Measurements from ENCODE around the gene NRDE2. TPM values are rescaled to one million over a fixed set of nuclear protein-coding genes. Genes with fewer than 3 reads are reported as not detected.

The NRDE2 gene
- total RNA-seq, 1 donor from 2014 or later, result 10.5 TPM

DNA sequence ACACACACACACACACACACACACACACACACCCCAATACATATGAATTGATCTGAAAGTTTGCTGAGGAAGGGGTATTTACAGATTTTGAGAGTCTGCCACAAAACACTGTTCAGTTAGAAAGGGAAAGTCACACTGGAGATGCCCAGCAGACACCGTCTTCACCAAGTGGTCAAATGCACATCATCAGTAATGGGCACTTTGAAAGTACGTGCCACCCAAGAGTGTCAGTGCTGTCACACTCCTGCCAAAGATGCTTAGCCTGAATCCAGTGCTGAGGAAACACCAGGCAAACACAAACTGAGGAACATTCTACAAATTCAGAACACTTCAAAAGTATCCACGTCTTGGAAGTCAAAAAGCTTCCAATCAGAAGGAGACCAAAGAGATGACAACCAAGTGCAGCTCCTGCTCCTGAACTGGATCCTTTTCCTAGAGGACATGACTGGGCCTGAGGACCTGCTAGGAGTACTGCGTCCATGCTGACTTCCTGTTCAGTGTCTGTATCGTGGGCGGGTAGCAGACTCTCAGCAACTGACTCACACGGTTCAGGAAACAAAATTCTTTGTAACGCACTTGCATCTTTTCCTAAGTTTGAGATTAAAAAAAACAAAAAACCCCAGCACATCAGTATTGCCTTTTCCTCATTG is 56.8 kb downstream of the NRDE2 start:
- Histone ChIP-seq H3K27ac (replicated peaks) (peak overlapping the region; percentile 67), H3K4me1 (peaks cover 37% of the 10 kb centered on the region), H3K9me3 (replicated peaks) (no peaks in the 10 kb centered on the region), H3K36me3 (peaks cover 74% of the 10 kb centered on the region), H3K27me3 (ENCODE audit: low read depth) (no peaks in the 10 kb centered on the region), H3K4me3 (no peak overlapping the region)
- intact Hi-C loops (cut with micrococcal nuclease), result no loop called here
- DNase-seq, result no peak
- TF ChIP-seq, protein P1, sequence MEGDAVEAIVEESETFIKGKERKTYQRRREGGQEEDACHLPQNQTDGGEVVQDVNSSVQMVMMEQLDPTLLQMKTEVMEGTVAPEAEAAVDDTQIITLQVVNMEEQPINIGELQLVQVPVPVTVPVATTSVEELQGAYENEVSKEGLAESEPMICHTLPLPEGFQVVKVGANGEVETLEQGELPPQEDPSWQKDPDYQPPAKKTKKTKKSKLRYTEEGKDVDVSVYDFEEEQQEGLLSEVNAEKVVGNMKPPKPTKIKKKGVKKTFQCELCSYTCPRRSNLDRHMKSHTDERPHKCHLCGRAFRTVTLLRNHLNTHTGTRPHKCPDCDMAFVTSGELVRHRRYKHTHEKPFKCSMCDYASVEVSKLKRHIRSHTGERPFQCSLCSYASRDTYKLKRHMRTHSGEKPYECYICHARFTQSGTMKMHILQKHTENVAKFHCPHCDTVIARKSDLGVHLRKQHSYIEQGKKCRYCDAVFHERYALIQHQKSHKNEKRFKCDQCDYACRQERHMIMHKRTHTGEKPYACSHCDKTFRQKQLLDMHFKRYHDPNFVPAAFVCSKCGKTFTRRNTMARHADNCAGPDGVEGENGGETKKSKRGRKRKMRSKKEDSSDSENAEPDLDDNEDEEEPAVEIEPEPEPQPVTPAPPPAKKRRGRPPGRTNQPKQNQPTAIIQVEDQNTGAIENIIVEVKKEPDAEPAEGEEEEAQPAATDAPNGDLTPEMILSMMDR (IDR thresholded peaks at IDR 0.05; ENCODE audit: borderline replicate concordance), result no peak

DNA sequence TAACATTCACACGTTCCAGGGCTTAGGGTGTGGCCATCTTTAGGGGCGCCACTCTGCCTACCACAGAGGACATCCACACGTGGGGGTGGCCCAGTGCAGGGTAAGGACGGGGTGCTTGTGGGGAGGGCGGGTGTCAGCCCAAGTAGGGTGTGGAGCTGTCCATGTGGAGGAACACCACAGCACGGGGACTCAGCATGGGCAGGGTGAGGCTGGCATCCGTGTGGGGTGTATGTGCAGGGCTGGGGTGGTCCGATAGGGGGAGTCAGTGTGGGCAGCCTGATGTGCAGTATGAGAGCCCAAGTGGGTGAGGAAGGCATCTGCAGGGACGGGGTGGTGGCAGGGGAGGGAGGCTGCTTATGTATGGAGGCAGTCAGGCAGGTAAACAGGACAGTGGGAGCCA is 57.7 kb downstream of the NRDE2 start:
- Histone ChIP-seq H3K27me3 (ENCODE audit: low read depth) (no peaks in the 10 kb centered on the region), H3K36me3 (peaks cover 74% of the 10 kb centered on the region), H3K9me3 (replicated peaks) (no peaks in the 10 kb centered on the region), H3K27ac (replicated peaks) (peak overlapping the region; percentile 36), H3K4me3 (no peak overlapping the region), H3K4me1 (peaks cover 36% of the 10 kb centered on the region)
- no peak for DNase-seq
- TF ChIP-seq, protein P1 (IDR thresholded peaks at IDR 0.05; ENCODE audit: borderline replicate concordance), result no peak
- intact Hi-C loops (cut with micrococcal nuclease), result no loop called here

DNA sequence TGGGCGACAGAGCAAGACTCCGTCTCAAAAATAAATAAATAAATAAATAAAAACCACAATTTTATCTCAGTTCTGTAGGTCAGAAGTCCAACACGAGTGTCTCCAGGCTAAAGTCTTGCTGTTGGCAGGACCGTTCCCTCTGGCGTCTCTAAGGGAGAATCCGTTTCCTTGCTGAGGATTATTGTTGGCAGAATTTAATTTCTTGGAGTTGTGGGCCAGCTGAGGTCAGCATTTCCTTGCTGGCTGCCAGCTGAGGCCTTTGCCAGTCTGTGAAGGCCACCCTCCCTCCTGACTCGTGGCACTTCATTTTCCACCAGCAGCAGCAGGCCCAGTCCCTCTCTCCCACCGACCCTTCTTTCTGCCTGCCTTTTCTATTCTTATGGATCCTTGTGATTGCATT is 58.2 kb downstream of the NRDE2 start:
- Histone ChIP-seq H3K27ac (replicated peaks) (peak overlapping the region; percentile 36), H3K27me3 (ENCODE audit: low read depth) (no peaks in the 10 kb centered on the region), H3K36me3 (peaks cover 74% of the 10 kb centered on the region), H3K4me3 (no peak overlapping the region), H3K4me1 (peaks cover 31% of the 10 kb centered on the region), H3K9me3 (replicated peaks) (no peaks in the 10 kb centered on the region)
- TF ChIP-seq, protein P1 (IDR thresholded peaks at IDR 0.05; ENCODE audit: borderline replicate concordance), result no peak
- intact Hi-C loops (cut with micrococcal nuclease), result no loop called here
- no peak for DNase-seq

DNA sequence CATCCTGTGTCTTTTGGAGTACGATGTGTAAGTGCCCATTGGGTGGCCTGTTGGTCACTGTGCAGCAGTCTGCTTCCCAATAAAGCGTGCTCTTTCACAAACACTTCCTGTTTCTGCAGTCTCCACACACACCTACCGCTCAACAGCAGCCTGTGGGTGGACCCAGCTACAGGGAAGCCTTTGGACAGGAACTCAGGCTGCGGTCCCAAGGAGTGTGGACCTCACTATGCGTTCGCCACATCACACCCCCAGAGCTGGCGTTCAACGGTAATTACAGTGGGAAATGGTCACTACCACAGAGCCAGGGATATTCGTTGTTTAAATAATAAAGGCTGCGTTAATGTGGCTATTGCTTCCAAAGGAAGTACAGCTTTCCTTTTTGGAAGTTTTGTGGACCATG is 59.2 kb downstream of the NRDE2 start:
- Histone ChIP-seq H3K4me3 (no peak overlapping the region), H3K36me3 (peaks cover 74% of the 10 kb centered on the region), H3K27ac (replicated peaks) (peak overlapping the region; percentile 36), H3K9me3 (replicated peaks) (no peaks in the 10 kb centered on the region), H3K27me3 (ENCODE audit: low read depth) (no peaks in the 10 kb centered on the region), H3K4me1 (peaks cover 26% of the 10 kb centered on the region)
- TF ChIP-seq, protein P1 (IDR thresholded peaks at IDR 0.05; ENCODE audit: borderline replicate concordance), result no peak
- intact Hi-C loops (cut with micrococcal nuclease), result no loop called here
- no peak for DNase-seq

DNA sequence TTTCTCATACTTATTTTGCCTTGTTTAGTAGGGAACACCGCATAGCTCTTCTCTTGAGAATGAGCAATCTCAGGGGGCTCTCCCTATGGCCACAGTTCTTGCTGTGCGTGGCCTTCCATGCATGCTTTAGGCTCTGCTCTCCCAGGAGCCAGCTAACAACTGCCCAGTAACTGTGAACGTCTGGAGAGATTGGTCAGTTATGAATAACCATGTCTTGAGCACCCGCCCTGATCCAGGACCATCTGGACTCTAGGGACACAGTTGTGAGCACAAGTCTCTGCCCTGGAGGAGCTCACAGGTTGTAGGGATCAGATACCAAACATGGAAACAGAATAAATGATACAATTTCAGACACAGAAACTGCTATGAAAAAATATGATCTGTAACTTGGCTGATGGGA is 63.3 kb downstream of the NRDE2 start:
- no peaks in the 10 kb centered on the region for H3K9me3 ChIP-seq (replicated peaks)
- TF ChIP-seq, protein P1 (IDR thresholded peaks at IDR 0.05; ENCODE audit: borderline replicate concordance), result no peak
- intact Hi-C loops (cut with micrococcal nuclease), result no loop called here
- no peak for DNase-seq
- H3K36me3 ChIP-seq, result peaks cover 97% of the 10 kb centered on the region
- H3K27me3 ChIP-seq (ENCODE audit: low read depth), result no peaks in the 10 kb centered on the region
- peaks cover 7% of the 10 kb centered on the region for H3K4me1 ChIP-seq
- no peak overlapping the region for H3K4me3 ChIP-seq
- no peak overlapping the region for H3K27ac ChIP-seq (replicated peaks)
